ENCODE measurements around the gene AIP. TPM values are rescaled to one million over a fixed set of nuclear protein-coding genes. Genes with fewer than 3 reads are reported as not detected.
A peak's percentile ranks its signal among the peaks of the same experiment; 100 is the strongest.

AIP gene
- polyA plus RNA-seq, 3 donors = 76.7 to 132 (median 99.3) TPM

DNA sequence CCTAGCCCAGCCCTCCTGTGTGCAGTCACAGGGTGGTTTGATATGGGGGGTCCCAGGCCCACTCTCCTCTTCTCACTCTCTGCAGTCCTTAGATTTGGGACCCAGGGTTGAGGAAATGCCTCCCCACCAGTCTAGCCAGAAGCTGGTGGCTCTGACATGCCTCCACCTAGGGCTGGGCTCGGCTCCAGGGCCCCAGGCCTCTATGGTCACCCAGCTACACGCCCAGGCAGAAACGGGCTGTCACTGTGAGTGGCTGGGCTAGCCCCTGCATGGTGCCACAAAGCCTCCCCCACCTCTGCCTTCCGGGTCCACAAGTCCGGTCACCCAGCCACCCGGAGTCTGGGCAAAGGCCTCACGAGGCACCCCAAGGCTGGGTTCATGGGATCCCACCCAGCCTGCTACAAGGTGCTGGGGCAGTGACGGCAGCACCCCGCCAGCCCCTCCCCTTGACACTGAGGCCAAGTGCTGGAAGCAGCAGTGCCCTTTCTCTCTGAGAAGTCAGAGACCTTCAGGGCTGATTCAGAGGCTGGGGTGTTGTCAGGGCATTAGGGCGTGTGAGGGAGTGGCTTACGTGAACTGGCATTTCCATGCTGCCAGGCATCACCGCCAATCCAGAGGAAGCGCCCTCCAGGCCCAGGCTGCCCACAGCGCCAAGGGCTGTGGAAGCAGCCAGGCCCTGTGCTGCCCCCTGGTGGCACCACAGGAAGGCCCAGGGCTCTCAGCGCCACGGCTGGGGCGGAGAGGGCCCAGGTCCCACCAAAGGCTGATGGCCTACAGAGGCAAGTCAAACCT, 23.0 kb downstream of the AIP start:
- Histone ChIP-seq H3K36me3 (replicated peaks in 1 of 2; ENCODE audit: control insufficient read depth in 1 of 2, insufficient read depth in 2 of 2, low read length in 2 of 2) (peaks cover 18 to 19% of the 10 kb centered on the region in 2 donors), H3K27ac (ENCODE audit: low read depth in 1 of 2, low read length in 2 of 2) (peak overlapping the region; percentile 93 to 100), H3K9ac (ENCODE audit: insufficient read depth, low read length, poor library complexity, severe bottlenecking) (peak overlapping the region; percentile 71), H4K20me1 (ENCODE audit: insufficient read depth, low read length) (peaks cover 54% of the 10 kb centered on the region), H3K9me3 (replicated peaks in 1 of 2; ENCODE audit: control insufficient read depth in 1 of 2, insufficient read depth in 1 of 2, low read length in 2 of 2) (no peaks in the 10 kb centered on the region), H3K4me2 (replicated peaks; ENCODE audit: extremely low read depth, low read length, poor library complexity, severe bottlenecking) (peak overlapping the region; percentile 99), H2AFZ (ENCODE audit: insufficient read depth, low read depth, low read length, poor library complexity, severe bottlenecking) (peak overlapping the region; percentile 37), H3K4me1 (ENCODE audit: control insufficient read depth in 1 of 2, insufficient read depth in 2 of 2, low read length in 2 of 2) (peaks cover 58 to 69% of the 10 kb centered on the region in 2 donors), H3K27me3 (ENCODE audit: control insufficient read depth in 2 of 2, insufficient read depth in 2 of 2, low read length in 2 of 2) (peaks cover 0 to 4% of the 10 kb centered on the region in 2 donors), H3K4me3 (replicated peaks in 1 of 3; ENCODE audit: low read depth in 2 of 3, low read length in 3 of 3) (peak overlapping the region; percentile 41 to 98 (median 44)), H3K79me2 (ENCODE audit: insufficient read depth, low read length) (peaks cover 44% of the 10 kb centered on the region)
- peaks cover 2 to 12% (median 3%) of the 10 kb centered on the region in 3 donors for H3K27me3 Mint-ChIP-seq (ENCODE audit: low read depth in 3 of 3)
- peak overlapping the region; percentile 88 to 94 for H3K4me3 Mint-ChIP-seq
- 12% methylated on average over 14 of the region's 17 CpGs for WGBS (ENCODE audit: insufficient coverage)
- intact Hi-C loops (cut with micrococcal nuclease) = loop anchor here (1.0 to 10.0 kb wide), 8 partner anchors 22 to 231 kb away; partner anchors contain the start of genes AIP (in 1 of the 2), POLD4 (in 1 of the 2), PPP1CA (in 1 of the 2) and RPS6KB2 (in 1 of the 2)
- H3K36me3 Mint-ChIP-seq = peaks cover 28 to 41% of the 10 kb centered on the region in 2 donors
- H3K27ac Mint-ChIP-seq = peak overlapping the region; percentile 94 to 98 (median 98)
- H3K9me3 Mint-ChIP-seq = peaks cover 0 to 1% (median 0%) of the 10 kb centered on the region in 7 donors
- peaks cover 44% of the 10 kb centered on the region for H3K4me1 Mint-ChIP-seq
- peak; percentile 93 for TF ChIP-seq CTCF (IDR thresholded peaks at IDR 0.05)
- DNase-seq = peak; percentile 98 to 99 (median 99)

DNA sequence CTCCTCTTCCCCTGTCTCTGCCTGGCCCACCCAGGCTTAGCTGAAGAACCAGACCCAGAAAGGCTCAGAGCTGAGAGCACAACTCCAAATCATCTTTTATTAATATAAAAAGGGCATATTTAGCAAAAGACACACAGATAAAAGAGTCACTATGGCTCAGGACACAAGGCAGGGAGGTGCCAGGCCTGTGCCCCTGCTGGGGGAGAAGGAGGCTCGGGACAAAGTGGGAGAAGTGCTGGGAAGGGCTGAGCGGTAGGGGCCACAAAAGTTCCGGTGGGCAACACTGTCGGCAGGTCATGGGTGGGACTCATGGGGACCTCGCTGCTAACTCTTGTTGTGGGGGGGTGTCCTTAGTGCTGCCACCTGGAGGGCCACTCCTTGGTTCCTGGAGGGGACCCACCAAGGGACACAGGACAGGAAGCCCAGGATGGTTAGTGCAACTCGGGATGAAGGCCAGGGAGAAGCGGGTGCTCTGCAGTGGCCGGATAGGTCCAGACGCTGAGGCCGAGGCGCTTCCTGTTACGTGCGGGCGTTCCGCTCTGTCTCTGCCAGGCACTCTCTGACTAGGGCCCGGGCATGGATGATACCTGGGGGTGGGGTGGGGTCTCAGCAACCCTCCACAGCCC, 23.7 kb downstream of the AIP start:
- no peak overlapping the region for H3K9ac ChIP-seq (ENCODE audit: insufficient read depth, low read length, poor library complexity, severe bottlenecking)
- peaks cover 37% of the 10 kb centered on the region for H3K4me1 Mint-ChIP-seq
- peak overlapping the region; percentile 97 for H3K4me2 ChIP-seq (replicated peaks; ENCODE audit: extremely low read depth, low read length, poor library complexity, severe bottlenecking)
- H3K27ac ChIP-seq (ENCODE audit: low read depth in 1 of 2, low read length in 2 of 2) = peak overlapping the region; percentile 93 to 100
- H3K36me3 ChIP-seq (replicated peaks in 1 of 2; ENCODE audit: control insufficient read depth in 1 of 2, insufficient read depth in 2 of 2, low read length in 2 of 2) = peaks cover 16 to 17% of the 10 kb centered on the region in 2 donors
- H3K4me3 Mint-ChIP-seq = peak overlapping the region; percentile 88 to 94
- H3K9me3 Mint-ChIP-seq = peaks cover 0 to 1% (median 0%) of the 10 kb centered on the region in 7 donors
- no peaks in the 10 kb centered on the region for H3K9me3 ChIP-seq (replicated peaks in 1 of 2; ENCODE audit: control insufficient read depth in 1 of 2, insufficient read depth in 1 of 2, low read length in 2 of 2)
- H4K20me1 ChIP-seq (ENCODE audit: insufficient read depth, low read length) = peaks cover 47% of the 10 kb centered on the region
- peaks cover 5 to 16% (median 7%) of the 10 kb centered on the region in 3 donors for H3K27me3 Mint-ChIP-seq (ENCODE audit: low read depth in 3 of 3)
- peaks cover 0 to 9% of the 10 kb centered on the region in 2 donors for H3K27me3 ChIP-seq (ENCODE audit: control insufficient read depth in 2 of 2, insufficient read depth in 2 of 2, low read length in 2 of 2)
- H3K36me3 Mint-ChIP-seq = peaks cover 21 to 35% of the 10 kb centered on the region in 2 donors
- H3K4me3 ChIP-seq (replicated peaks in 1 of 3; ENCODE audit: low read depth in 2 of 3, low read length in 3 of 3) = peak overlapping the region in 1 of 3 experiments; percentile 98
- DNase-seq = no peak
- H3K27ac Mint-ChIP-seq = peak overlapping the region; percentile 92 to 98 (median 96)
- TF ChIP-seq CTCF (IDR thresholded peaks at IDR 0.05) = peak; percentile 60
- intact Hi-C loops (cut with micrococcal nuclease) = loop anchor here (1.0 to 10.0 kb wide), 7 partner anchors 23 to 232 kb away; partner anchors contain the start of genes AIP (in 1 of the 2), POLD4 (in 1 of the 2), PPP1CA (in 1 of the 2) and RPS6KB2 (in 1 of the 2)
- H3K79me2 ChIP-seq (ENCODE audit: insufficient read depth, low read length) = peaks cover 44% of the 10 kb centered on the region
- 86% methylated on average over 6 of the region's 16 CpGs for WGBS (ENCODE audit: insufficient coverage)
- peaks cover 51 to 62% of the 10 kb centered on the region in 2 donors for H3K4me1 ChIP-seq (ENCODE audit: control insufficient read depth in 1 of 2, insufficient read depth in 2 of 2, low read length in 2 of 2)
- no peak overlapping the region for H2AFZ ChIP-seq (ENCODE audit: insufficient read depth, low read depth, low read length, poor library complexity, severe bottlenecking)
